ENCODE data around the gene COPS3.

DNA sequence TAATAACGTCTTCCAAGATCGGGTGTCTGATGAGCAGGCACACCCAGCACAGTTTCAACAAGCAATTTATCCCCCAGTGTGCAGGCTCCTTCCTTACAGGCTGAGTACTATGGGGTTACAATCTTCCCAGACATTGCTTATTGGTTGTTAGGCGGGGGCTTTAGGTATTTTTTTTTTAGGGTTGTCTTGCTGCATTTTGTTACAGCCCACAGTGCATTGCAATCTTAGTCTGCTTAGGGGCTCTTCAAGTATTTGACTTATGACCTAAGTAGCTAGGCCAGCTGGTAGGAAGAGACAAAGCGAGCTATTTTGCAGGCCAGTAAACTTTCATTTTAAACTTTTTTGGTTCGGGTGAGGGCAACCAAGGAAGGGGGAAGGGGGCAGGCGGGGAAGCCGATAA is 80.7 kb downstream of the COPS3 start:
- TF ChIP-seq POLR2A (IDR thresholded peaks at IDR 0.05) = no peak
- TF ChIP-seq, protein P1, sequence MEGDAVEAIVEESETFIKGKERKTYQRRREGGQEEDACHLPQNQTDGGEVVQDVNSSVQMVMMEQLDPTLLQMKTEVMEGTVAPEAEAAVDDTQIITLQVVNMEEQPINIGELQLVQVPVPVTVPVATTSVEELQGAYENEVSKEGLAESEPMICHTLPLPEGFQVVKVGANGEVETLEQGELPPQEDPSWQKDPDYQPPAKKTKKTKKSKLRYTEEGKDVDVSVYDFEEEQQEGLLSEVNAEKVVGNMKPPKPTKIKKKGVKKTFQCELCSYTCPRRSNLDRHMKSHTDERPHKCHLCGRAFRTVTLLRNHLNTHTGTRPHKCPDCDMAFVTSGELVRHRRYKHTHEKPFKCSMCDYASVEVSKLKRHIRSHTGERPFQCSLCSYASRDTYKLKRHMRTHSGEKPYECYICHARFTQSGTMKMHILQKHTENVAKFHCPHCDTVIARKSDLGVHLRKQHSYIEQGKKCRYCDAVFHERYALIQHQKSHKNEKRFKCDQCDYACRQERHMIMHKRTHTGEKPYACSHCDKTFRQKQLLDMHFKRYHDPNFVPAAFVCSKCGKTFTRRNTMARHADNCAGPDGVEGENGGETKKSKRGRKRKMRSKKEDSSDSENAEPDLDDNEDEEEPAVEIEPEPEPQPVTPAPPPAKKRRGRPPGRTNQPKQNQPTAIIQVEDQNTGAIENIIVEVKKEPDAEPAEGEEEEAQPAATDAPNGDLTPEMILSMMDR (IDR thresholded peaks at IDR 0.05) = no peak
- no peak for TF ChIP-seq EP300 (IDR thresholded peaks at IDR 0.05)

Measured in ovary (tissue), 3 donors.